HS-27A (cell line): ENCODE results near the gene TMEM156.
"Not testable (repeated sequence)": the region's sequence is repeated elsewhere in the genome, so short reads cannot be mapped to it uniquely, and the experiment has no call there.

Experiments
- DNase-seq: peaks from one replicate; pipeline ENCODE4 v3.0.0-alpha.2; 2012; ENCODE audit warnings: low read depth, missing footprints

The TMEM156 gene

DNA sequence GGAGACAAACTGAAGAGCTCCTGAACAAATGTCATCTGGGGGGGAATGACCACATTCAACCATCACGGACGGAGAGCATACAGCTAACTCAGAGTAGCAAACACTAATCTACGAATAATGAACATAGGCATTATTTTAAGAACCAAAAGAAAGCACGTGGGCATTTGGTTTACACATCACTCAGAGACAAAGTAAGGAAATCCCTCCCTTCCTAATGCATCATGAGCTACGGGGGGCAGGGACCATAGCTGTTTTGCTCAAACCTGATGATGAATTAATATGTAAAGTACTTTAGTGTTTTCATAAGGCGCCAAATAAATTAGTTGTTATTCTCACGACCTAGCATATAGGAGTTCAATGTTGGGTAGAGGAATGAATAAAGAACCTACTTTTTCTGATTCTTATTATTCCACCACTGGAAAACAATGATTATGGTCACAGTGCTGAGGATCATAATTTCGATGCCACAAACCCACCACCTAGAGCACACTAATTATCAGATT is 11.7 kb upstream of the TMEM156 start:
- DNase-seq, result no peak

DNA sequence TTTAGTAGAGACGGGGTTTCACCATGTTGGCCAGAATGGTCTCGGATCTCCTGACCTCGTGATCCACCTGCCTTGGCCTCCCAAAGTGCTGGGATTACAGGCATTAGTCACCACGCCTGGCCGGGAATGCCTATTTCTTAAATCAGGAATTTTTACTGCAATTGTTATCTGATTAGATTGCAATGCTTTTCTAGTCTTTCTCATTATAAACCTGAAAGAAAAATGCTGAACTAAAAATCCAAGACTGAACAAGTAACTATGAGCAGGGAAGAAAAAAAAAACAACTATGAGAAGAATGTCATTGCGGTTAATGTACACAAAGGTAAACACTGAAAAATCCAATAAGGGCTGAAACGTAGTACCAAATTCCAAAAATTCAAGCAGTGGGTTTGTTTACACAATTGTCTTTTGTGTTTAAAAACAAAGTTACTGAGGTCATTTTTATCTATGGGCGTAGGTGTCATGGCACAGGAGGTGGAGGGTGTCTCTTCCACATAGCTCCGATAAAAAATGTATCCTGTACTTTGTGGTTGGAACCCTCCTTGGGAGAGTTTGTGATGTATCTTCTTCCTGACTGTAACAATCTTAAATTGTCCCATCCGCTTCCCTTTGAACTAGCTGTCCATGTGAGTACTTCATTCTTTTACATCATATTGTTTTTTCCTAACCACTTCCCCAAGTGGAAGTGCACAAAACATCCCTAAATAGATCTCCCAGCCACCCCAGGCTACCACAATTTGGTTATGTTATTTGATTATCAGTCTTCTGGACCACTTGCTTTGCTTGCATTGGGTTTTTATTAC is 11.1 kb upstream of the TMEM156 start:
- DNase-seq, result peak; percentile 69

DNA sequence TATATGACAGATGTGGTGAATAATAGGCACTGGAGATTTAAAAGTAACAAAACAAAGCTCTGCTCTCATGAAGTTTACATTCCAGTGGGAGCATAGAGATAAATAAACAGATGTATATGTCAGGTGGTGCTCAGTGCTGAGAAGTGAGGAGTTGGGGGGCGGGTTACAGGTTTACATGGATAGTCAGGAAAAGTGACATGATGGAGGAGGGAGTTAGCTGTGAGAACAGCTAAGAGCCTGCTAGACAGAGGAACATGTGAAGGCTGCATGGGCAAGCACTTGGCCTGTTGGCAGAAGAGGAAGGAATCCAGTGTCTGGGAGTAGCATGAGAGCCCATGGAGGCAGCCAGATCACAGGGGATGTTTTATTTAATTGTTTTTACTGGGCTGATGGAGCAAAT is 10.2 kb upstream of the TMEM156 start:
- DNase-seq, result no peak

DNA sequence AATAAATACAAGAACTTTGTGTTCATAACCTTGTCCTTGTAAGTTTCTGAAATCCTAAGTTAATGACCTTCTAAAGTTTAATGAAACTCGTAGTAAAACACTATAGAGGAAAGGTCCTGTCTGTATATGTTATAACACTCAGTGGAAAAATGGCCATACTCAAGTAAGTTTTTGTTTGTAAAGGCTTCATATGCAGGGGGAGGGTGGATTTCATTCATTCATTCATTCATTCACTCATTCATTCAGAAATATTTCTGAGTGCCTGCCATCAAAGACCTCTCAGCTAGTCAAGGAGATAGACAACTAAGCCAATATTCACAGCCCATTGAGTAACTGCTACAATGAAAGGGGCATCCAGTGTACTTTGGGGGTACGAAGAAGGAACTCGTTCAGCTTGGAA is 6.9 kb upstream of the TMEM156 start:
- no peak for DNase-seq

DNA sequence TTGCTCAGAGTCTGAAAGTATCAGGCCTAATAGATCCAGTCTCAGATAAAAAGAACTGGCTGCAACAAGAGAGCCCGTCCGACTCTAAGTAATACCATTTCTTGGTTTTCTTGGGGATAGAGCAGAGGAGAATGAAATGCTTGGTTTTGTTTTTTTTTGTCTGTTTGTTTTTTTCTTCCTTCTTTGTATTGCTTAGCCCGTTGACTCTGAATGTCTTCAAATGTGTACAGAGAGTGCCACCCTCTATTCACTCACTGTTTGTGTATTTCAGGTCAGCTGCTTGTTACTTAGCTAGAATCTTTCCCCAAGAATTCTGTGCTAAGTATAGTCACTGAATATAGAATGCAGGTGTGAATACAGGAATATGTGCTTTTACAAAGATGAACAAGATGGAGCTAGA is 5.7 kb upstream of the TMEM156 start:
- no peak for DNase-seq

DNA sequence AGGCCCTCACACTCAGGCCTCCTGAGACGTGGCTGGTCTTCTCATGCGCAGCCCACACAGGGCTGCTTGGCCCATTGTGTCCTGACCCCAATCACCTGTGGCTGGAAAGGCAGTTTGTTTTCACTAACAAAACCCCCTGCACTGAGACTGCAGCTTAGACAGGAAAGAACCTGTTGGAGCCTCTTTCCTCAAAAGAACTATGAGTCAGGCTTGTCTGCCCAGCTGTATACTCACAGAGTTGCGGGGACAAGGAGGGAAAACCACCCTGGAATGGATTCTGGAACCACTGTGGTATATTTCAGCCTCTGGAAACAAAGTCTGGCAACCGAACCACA is 5.2 kb upstream of the TMEM156 start:
- DNase-seq, result no peak

DNA sequence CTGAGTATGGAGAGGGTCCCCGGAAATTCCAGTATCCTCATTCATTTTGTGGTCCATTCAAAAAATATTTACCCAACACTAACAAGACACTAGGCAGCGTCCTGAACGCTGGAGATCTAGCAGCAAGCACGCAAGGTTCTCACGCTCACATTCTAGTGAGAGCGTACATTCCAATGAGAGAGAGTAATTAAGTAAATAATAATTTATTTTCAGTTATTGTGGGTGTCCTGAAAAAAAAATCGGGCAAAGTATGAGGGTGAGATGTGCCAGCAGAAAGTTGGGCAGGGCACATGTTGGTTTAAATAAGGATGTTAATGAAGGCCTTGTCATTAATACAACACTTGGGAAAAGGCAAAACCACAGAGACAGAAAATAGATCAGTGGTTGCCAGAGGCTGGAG is 4.0 kb upstream of the TMEM156 start:
- DNase-seq, result peak; percentile 77

DNA sequence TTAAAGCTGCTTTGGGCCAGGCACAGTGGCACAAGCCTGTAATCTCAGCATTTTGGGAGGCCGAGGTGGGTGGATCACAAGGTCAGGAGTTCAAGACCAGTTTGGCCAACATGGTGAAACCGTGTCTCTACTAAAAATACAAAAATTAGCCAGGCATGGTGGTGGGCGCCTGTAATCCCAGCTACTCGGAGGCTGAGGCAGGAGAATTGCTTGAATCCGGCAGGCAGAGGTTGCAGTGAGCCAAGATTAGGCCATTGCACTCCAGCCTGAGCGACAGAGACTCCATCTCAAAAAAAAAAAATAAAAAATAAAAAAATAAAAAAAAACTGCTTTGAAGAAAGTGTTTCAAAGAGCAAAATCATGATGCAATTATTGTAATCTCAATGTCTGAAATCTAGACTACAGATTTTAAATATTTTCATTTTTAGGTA is 604 bp downstream of the TMEM156 start:
- not testable (repeated sequence) for DNase-seq

DNA sequence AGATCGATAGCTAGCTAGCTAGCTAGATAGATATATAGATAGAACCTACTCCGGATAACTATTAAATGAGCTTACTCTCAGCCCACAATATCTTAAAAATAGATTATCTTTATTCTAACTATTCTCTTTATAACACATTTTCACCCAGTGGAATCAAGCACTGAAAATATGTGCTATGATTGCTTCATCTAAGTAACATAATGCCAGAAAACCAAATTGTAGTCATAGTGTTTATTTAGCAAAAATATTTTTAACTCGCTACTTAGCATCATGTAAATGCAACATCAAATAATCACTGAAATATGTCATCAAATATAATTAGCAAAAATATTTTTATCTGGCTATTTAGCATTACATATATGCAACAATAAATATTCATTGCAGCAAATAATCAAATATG is 1.5 kb downstream of the TMEM156 start:
- DNase-seq, result no peak

DNA sequence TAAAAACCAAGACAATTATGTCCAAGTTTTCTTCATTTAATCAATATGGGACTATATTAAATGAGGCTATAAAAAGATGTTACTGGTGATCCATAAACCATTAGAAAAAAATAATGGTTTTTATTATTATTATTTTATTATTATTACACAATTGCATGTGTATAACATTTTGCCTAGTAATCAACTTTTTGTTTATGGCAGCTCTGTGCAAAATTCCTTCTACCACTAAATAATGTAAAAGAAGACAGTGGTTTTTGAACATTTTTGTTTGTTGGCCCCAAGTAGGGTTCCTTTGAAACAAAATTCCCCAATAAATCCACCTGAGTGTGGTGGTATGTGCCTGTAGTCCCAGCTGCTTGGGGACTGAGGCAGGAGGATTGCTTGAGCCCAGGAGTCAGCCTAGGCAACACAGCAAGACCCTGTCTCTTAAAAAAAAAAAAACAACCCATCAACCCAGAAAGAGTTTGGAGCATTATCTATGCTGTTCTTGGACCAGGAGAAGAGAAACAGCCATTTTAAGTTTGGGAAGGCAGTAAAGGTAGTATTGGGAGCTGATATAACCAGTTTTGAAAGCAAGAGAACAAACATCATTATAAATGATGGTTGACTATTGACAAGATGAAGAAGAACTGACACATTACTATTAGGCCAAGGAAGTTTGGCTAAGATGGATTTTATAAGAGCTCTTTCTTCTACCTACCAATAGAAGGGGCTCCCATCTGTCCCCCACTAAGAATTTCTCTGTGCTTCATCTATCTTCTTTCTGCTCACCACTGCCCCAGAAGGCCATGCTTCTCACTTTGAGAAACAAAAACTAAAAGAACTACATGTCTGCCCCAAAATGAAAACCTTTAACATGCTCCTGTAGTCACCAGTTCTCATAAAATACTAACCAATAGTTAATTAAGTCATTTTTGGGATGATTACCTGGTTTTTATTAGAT is 2.2 kb downstream of the TMEM156 start:
- no peak for DNase-seq

DNA sequence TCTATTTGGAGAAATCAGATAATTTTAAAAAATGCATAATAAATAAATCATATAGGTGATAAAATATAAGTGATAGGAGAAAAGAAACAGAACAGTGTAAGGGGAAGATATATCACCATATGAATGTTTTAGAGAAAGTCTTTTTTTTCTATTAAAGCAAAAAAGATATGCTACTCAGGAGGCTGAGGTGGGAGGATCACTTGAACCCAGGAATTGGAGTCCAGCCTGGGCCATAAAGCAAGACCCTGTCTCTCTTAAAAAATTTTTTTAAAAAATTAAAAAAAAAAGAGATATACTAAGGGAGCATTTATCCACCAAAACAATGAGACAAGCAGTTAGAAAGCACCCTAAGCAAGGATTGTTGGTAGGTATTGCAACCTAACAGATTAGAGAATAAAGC is 6.1 kb downstream of the TMEM156 start:
- no peak for DNase-seq

DNA sequence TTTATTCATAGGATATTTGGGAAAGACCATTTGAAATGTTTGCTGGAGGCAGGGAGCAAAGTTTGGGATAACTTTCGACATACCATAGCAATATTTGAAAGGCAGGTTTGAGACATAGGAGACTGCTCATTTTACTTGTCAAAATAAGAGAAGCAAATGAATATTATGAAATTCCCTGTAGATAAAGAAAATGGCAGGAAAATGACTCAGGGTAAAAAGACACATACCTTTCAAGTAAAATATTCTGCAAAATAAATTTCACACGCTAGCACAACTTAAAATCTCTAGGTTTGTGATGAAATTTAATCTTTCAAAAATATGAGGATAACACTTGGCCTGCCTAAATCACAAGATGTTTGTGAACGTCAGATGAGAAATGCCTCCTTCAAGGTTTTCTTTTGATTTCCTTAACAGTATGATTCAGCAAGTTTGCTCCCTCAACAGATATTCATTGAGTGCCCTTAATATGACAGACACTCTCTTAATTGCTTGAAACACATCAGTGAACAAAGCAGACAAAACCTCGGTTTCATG is 6.6 kb downstream of the TMEM156 start:
- DNase-seq, result no peak

DNA sequence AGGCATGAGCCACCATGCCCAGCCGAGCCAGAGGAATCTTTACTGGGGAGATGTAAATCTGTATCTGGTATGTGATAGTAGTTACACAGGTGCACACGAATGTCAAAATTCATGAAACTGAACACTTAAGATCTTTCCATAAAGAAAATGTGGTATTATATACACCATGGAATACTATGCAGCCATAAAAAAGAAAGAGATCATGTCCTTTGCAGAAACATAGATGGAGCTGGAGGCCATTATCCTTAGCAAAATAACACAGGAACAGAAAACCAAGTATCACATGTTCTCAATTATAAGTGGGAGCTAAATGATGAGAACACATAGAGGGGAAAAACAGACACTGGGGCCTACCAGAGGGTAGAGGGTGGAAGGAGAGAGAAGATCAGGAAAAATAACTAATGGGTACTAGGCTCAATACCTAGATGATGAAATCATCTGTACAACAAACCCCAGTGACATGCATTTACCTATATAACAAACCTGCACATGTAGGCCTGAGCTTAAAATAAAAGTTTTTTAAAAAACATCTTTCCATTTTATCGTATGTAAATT is 7.8 kb downstream of the TMEM156 start:
- DNase-seq, result no peak

DNA sequence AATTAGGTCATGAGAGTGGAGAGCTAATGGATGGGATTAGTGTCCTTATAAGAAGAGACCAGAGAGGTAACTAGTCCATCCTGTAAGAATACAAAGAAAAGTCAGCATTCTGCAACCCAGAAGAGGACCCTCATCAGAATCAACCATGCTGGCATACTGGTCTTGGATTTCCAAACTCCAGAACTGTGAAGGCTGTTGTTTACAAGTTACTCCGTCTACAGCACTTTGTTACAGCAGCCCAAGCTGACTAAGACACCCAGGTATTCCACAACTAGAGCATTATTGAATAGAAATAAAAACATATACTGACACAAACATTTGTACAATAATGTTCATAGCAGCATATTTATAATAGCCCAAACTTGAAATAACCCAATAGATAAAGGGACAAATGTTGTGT is 9.2 kb downstream of the TMEM156 start:
- no peak for DNase-seq

DNA sequence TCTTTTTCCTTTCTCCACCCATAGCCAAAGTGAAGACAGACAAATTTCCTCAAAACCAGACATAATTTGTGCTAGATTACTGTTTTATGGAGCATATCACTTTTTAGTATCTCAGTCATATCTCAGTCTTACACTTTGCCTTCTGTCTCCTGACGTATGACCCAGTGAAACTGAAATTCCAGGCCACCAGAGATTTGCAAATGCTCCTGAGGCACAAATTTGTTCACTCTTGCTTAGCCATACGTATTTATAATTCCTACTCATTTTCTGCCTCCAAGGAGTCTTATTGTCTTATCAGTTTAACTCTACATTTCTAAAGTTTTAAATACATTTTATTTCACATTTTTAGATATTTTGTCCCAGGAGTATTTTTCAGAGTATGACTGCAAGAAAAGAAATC is 10.0 kb downstream of the TMEM156 start:
- no peak for DNase-seq

DNA sequence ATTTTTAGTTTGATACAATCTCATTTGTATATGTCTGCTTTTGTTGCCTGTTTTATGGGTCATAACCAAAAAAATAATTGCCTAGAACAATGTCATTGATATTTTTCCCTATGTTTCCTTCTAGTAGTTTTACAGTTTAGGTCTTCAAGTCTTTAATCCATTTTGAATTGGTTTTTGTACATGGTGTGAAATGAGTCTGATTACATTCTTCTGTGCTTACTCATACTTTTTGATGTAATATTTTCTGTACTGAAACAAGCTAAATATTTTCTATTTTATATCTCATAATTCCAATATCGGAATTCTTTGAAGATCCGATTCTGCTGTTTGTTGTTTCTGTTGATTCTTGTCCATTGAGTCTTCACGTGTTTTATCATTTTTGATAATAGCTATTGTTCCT is 10.6 kb downstream of the TMEM156 start:
- no peak for DNase-seq

DNA sequence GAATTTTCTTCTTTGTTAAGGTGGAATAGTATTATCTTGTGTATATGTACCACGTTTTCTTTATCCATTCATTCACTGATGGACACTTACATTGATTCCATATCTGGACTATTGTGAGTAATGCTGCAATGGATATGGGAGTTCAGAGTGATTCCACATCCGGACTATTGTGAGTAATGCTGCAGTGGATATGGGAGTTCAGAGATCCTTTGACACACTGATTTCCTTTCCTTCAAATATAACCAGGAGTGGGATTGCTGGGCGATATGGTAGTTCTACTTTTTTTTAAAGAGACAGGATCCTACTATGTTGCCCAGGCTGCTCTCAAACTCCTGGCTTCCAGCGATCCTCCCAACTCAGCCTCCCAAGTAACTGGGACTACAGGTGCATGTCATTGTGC is 12.1 kb downstream of the TMEM156 start:
- DNase-seq, result no peak

DNA sequence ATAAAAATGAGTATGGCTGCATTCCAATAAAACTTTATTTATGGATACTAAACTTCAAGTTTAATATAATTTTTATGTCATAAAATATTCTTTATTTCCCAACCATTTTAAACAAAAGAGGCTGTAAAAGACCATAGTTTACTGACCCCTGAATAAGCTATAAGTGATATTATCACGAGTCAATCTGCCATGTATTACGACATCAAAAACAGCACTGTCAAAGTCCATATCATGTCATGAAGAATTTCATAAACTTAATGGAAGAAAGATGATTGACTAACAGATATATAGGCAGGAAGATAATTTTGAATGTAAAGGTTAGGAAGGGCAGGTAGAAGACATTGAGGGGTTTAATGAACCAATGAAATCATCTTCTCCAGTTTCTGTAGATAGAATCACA is 18.2 kb downstream of the TMEM156 start:
- DNase-seq, result no peak

DNA sequence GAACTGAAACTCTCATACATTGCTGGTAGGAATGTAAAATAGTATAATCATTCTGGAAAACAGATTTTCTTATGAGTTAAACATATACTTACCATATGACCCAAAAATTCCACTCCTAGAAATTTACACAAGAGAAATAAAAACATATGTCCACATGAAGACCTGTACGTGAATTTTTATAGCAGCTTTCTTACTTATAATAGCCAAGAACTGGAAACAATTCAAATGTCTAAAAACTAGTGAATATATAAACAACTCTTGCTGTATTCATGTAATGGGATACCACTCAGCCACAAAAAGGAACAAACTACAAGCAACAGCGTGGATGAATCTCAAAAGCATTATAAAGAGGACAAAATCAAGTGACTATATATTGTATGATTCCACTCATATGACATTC is 27.5 kb downstream of the TMEM156 start:
- no peak for DNase-seq

DNA sequence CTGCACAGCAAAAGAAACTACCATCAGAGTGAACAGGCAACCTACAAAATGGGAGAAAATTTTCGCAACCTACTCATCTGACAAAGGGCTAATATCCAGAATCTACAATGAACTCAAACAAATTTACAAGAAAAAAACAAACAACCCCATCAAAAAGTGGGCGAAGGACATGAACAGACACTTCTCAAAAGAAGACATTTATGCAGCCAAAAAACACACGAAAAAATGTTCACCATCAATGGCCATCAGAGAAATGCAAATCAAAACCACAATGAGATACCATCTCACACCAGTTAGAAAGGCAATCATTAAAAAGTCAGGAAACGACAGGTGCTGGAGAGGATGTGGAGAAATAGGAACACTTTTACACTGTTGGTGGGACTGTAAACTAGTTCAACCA is 30.2 kb downstream of the TMEM156 start:
- not testable (repeated sequence) for DNase-seq

DNA sequence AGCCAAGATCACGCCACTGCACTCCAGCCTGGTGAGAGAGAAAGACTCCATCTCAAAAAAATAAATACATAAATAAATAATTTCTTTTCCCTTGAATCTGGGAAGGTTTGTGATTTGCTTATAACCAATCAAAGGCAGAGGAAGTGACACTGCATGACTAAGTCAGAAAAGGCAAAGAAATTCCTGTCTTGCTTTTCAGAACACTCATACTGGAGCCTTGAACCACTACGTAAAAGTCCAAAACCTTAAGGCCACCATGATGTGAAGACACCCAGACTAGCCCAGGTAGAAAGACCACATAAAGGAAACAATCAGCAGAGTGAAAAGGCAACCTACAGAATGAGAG is 36.6 kb downstream of the TMEM156 start:
- no peak for DNase-seq

DNA sequence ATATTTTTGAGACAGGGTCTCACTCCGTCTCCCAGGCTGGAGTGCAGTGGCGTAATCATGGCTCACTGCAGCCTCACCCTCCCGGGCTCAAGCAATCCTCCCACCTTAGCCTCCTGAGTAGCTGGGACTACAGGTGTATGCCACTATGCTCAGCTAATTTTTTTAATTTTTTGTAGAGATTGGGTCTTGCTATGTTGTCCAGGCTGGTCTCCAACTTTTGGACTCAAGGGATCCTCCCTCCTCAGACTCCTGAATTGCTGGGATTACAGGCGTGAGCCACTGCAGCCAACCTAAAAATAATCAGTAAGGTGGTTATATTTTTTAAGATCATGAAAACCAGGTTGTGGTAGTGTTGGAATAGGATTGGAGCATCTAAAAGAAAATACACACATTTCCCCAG is 38.1 kb downstream of the TMEM156 start:
- no peak for DNase-seq

DNA sequence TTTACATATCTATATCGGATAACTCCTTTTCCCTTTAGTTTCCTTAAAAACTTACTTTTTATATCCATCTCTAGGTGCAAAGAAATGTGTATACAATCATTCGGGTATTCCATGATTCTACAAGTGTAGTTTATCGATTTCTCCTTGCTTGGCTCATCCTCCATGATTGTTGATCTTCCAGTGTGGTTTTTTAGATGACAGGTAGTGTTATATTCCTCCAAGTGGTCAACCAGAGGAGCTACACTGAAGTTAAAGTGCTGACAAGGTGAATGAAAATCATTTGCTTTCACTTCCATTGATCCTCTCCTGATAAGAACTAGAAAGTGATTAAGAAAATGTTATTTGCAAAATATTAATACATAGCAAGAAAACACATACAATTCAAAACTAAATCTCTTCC is 38.5 kb downstream of the TMEM156 start:
- no peak for DNase-seq
